Thyroid gland (tissue), 4 donors: Measurements from ENCODE around the gene ADAMTS17. TPM values are rescaled to one million over a fixed set of nuclear protein-coding genes. Genes with fewer than 3 reads are reported as not detected.
A peak's percentile ranks its signal among the peaks of the same experiment; 100 is the strongest.

Experiments used
- DNase-seq, 2 donors: peaks; one replicate each; pipeline ENCODE4 v3.0.0-alpha.2; 2019
- H3K27ac ChIP-seq, 3 donors: fragments of 200-600 bp; sonication (generic); 1 replicate in 2 of 3; 2 replicates in 1 of 3; pipeline ENCODE4 v1.5.1; 2016 to 2019; ENCODE audit warnings: mild to moderate bottlenecking in 1 of 3, moderate library complexity in 1 of 3
- H3K27me3 ChIP-seq: fragments of 200-600 bp; sonication (generic); one replicate; pipeline ENCODE4 v1.5.1; 2019
- H3K36me3 ChIP-seq, 2 donors: fragments of 200-600 bp; sonication (generic); one replicate each; pipeline ENCODE4 v1.5.1; 2016 to 2019
- H3K4me1 ChIP-seq, 2 donors: fragments of 200-600 bp; sonication (generic); one replicate each; pipeline ENCODE4 v1.5.1; 2017 to 2019
- H3K4me3 ChIP-seq, 3 donors: fragments of 200-600 bp; sonication (generic); replicated peaks in 1 of 3; 1 replicate in 2 of 3; 2 replicates in 1 of 3; pipeline ENCODE4 v1.5.1; 2016; ENCODE audit warnings: mild to moderate bottlenecking in 1 of 3
- H3K9me3 ChIP-seq: fragments of 200-600 bp; sonication (generic); one replicate; pipeline ENCODE4 v1.5.1; 2017
- CTCF ChIP-seq, 6 experiments: fragments of 200-600 bp in 3 of 6; fragments of 450-650 bp in 3 of 6; sonication (generic) in 3 of 6; IDR thresholded peaks; one replicate each; pipeline ENCODE4 v1.5.1; 2016 to 2019; ENCODE audit warnings: antibody characterized with exemption in 6 of 6, mild to moderate bottlenecking in 2 of 6, inconsistent platforms in 1 of 6, moderate library complexity in 1 of 6
- POLR2A ChIP-seq, 2 donors: fragments of 450-650 bp; IDR thresholded peaks; one replicate each; pipeline ENCODE4 v1.6.1; 2017; ENCODE audit warnings: antibody characterized with exemption in 2 of 2, mild to moderate bottlenecking in 2 of 2, moderate library complexity in 1 of 2
- WGBS, 2 donors: methylation state at CpG; one replicate each; pipeline ENCODE4 v1.1.5; 2017; 5-methylcytosine and 5-hydroxymethylcytosine counted together
- intact Hi-C: fragments of 100-400 bp; cut with DNase I; formaldehyde crosslinking; loops from one replicate; pipeline ENCODE4 v1.15.1; 2023
- total RNA-seq, 4 donors: library from RNA; depleted of rRNA; stranded (reverse); fragments of >200 nt; gene quantifications; one replicate each; pipeline ENCODE4 v1.2.3, GENCODE V29; 2016

ADAMTS17 gene
- total RNA-seq, 4 donors from 2014 or later = 3.5 to 667 (median 5.3) TPM

- no peak for DNase-seq
- H3K4me3 ChIP-seq = no peak overlapping the region
- intact Hi-C loops = no loop called here
- no peaks in the 10 kb centered on the region for H3K36me3 ChIP-seq
- no peak for TF ChIP-seq POLR2A (IDR thresholded peaks at IDR 0.05)
- no peak for TF ChIP-seq CTCF (IDR thresholded peaks at IDR 0.05)
- WGBS, 2 donors = 77 to 82% methylated on average over 7 of the region's 7 CpGs
- no peaks in the 10 kb centered on the region for H3K9me3 ChIP-seq
- no peak overlapping the region for H3K27ac ChIP-seq
- H3K27me3 ChIP-seq = no peaks in the 10 kb centered on the region
- no peaks in the 10 kb centered on the region for H3K4me1 ChIP-seq
These were observed 207.6 kb downstream of the ADAMTS17 start for GRCh38 chr15:100134089-100134583.

- Histone ChIP-seq H3K9me3 (no peaks in the 10 kb centered on the region), H3K36me3 (no peaks in the 10 kb centered on the region), H3K27me3 (no peaks in the 10 kb centered on the region), H3K4me3 (no peak overlapping the region), H3K4me1 (no peaks in the 10 kb centered on the region), H3K27ac (no peak overlapping the region)
- no peak for TF ChIP-seq CTCF (IDR thresholded peaks at IDR 0.05)
- no peak for TF ChIP-seq POLR2A (IDR thresholded peaks at IDR 0.05)
- WGBS, 2 donors = 77 to 93% methylated on average over 3 of the region's 3 CpGs
- no peak for DNase-seq
- intact Hi-C loops = no loop called here
These were observed 208.8 kb downstream of the ADAMTS17 start for GRCh38 chr15:100133001-100133400.

DNA sequence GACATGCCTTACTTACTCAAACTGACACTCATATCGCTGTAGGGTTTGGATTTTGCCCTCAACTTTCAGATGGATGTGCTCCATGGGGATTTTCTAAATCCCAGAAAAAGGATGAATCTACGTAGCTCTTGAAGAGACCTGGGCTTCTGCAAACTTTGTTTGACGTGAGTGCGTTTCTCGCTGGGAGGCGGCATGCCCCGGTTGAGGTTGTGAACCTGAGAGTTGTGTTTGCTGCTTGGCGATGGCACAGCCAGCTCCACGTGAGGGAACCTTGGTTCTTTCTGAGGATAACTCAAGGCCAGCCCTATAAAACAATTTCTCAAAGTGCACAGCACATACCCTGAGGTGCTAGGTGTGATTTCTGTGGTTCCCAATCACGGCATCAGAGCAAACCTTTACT is 209.5 kb downstream of the ADAMTS17 start:
- intact Hi-C loops = no loop called here
- no peaks in the 10 kb centered on the region for H3K36me3 ChIP-seq
- H3K4me1 ChIP-seq = no peaks in the 10 kb centered on the region
- TF ChIP-seq POLR2A (IDR thresholded peaks at IDR 0.05) (no peak), CTCF (IDR thresholded peaks at IDR 0.05) (no peak)
- H3K9me3 ChIP-seq = no peaks in the 10 kb centered on the region
- WGBS, 2 donors = 90 to 92% methylated on average over 10 of the region's 10 CpGs
- DNase-seq = no peak
- H3K4me3 ChIP-seq = no peak overlapping the region
- H3K27me3 ChIP-seq = no peaks in the 10 kb centered on the region
- H3K27ac ChIP-seq = no peak overlapping the region

DNA sequence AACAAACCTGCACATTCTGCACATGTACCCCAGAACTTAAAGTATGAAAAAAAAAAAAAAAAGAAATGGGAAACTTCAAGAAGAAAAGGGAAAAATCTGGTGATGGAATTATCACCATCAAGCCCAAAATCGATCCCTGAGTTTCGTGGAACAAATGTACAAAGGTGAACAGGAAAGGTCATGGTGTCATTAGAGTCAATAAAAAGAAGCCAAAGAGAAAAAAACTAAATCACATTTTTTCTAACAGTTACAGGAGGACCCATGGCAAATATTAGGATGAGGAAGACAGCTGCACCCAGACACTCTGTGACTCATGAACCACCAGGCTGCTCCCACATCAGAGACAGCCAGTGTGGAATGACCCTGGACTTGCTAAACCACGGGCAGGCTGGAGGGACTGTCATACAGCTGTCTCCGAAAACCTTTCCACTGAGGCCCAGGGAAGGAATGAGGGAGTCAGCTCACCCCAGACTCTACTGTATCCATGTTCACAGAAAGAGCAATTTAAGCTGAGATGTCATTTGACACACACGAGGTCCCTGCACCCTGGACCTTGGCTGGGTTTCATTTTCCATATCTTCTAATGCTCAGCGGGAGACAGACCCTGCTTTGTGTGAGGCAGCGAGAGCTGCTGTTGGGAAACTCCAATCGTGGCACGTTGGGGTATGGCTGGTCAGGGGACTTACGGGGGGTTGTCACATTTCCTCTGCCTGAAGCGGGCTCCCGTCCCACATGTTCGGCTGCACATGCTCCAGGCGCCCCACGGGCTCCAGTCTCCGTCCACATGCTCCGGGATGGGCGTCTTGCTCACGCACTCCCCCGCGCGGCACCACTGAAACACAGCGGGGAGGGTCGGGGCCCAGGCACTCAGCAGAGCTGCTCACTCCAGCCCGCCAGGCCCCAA is 210.2 kb downstream of the ADAMTS17 start:
- H3K27ac ChIP-seq = no peak overlapping the region
- no peaks in the 10 kb centered on the region for H3K36me3 ChIP-seq
- intact Hi-C loops = no loop called here
- H3K9me3 ChIP-seq = no peaks in the 10 kb centered on the region
- H3K4me1 ChIP-seq = no peaks in the 10 kb centered on the region
- DNase-seq = peak; percentile 50 to 52
- no peak overlapping the region for H3K4me3 ChIP-seq
- WGBS, 2 donors = 76 to 89% methylated on average over 15 to 25 of the region's 25 CpGs
- no peaks in the 10 kb centered on the region for H3K27me3 ChIP-seq
- TF ChIP-seq POLR2A (IDR thresholded peaks at IDR 0.05) (no peak), CTCF (IDR thresholded peaks at IDR 0.05) (peak in 4 of 6 experiments; percentile 16 to 55 (median 43))

DNA sequence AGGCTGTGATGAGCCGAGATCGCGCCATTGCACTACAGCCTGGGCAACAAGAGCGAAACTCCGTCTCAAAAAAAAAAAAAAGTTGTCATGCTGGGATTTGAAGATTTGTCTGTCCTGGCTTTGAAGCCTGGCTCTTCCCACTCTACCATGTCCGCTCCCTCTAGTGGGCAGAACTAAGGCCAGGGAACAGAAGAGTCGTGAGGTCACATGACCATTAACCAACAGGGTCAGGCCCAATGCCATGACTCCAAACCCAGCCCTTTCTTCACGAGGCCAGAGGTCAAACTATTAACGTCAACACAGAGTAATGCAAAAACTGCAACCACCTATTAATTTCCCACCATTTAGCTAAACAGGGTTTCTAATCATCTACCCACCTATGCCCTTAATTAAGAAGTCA is 212.1 kb downstream of the ADAMTS17 start:
- 79 to 89% methylated on average over 9 of the region's 9 CpGs for WGBS, 2 donors
- Histone ChIP-seq H3K4me3 (no peak overlapping the region), H3K4me1 (no peaks in the 10 kb centered on the region), H3K36me3 (no peaks in the 10 kb centered on the region), H3K9me3 (no peaks in the 10 kb centered on the region), H3K27me3 (no peaks in the 10 kb centered on the region), H3K27ac (no peak overlapping the region)
- intact Hi-C loops = no loop called here
- no peak for DNase-seq
- no peak for TF ChIP-seq CTCF (IDR thresholded peaks at IDR 0.05)
- TF ChIP-seq POLR2A (IDR thresholded peaks at IDR 0.05) = no peak
